ENCODE measurements around the gene WHRN.

The WHRN gene

GRCh38 chr9:114357911-114358328 is 147.4 kb downstream of the WHRN start:
- DNase-seq, result no peak

GRCh38 chr9:114357360-114357759 is 147.9 kb downstream of the WHRN start:
- DNase-seq, result no peak

GRCh38 chr9:114356792-114357191 is 148.5 kb downstream of the WHRN start:
- DNase-seq, result no peak

GRCh38 chr9:114355821-114356220 is 149.5 kb downstream of the WHRN start:
- DNase-seq, result no peak
